GM06990 (cell line): Measurements from ENCODE around the gene PHKG2.

Experiments used
- DNase-seq: peaks from one replicate; pipeline ENCODE4 v3.0.0-alpha.2; 2011; ENCODE audit not compliant: insufficient read length; ENCODE audit errors: extremely low read depth
- H3K27me3 ChIP-seq: replicated peaks from 2 replicates; pipeline ENCODE4 v1.6.0; 2011; ENCODE audit warnings: low read length; ENCODE audit not compliant: control insufficient read depth, insufficient read depth
- H3K36me3 ChIP-seq: 2 replicates; pipeline ENCODE4 v1.5.1; 2011; ENCODE audit warnings: low read length; ENCODE audit not compliant: control insufficient read depth, insufficient read depth
- H3K4me3 ChIP-seq: replicated peaks from 2 replicates; pipeline ENCODE4 v1.5.1; 2011; ENCODE audit warnings: low read depth, mild to moderate bottlenecking, control low read depth, low read length
- CTCF ChIP-seq: IDR thresholded peaks from 2 replicates; pipeline ENCODE4 v1.5.1; 2011; ENCODE audit warnings: low read length, control low read depth, mild to moderate bottlenecking, inconsistent platforms; ENCODE audit not compliant: insufficient read depth, poor library complexity, severe bottlenecking

Gene PHKG2

DNA sequence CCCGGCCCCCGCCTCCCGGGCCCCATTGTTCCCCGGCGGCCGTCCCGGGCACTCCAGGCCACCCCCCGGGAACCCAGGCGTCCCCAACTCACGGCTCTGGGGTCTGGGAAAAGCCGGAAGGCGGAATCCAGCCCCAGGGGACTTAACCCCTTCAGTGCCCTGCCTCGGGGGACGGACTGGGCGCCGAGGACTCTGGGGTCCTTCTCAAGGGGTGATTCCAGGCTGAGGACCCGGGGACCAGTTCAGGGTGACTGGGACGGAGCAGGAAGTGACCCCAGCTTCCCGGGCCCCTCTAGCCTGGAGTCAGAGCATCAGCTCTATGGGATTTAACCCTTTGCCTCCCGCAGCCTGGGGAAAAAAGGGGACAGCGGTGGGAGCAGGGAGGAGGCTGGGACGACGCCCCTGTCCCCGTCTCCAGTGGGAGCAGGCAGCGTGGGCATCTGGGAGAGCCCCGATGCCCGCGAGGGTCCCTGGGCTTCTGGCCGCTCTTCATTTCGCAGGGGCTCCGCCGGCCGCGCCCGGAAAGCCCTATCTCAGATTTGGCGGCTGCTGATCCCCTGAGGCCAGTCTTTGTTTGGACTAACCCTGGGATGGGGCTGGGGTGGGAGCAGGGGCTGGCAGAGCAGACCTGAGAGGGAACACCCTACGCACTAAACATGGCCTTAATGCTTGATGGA, 38.8 kb downstream of the PHKG2 start, which contains the start of gene ZNF629:
Gene ZNF629 (minus strand): TSS at position 270 of the 677 bp plus-strand sequence. CDS start 2,723 bp downstream, outside the sequence.
- H3K36me3 ChIP-seq: no peaks in the 10 kb centered on the region
- H3K4me3 ChIP-seq: peak within 1 kb of the TSS; percentile 65
- TF ChIP-seq CTCF: no peak
- no peaks in the 10 kb centered on the region for H3K27me3 ChIP-seq
- DNase-seq: no peak

DNA sequence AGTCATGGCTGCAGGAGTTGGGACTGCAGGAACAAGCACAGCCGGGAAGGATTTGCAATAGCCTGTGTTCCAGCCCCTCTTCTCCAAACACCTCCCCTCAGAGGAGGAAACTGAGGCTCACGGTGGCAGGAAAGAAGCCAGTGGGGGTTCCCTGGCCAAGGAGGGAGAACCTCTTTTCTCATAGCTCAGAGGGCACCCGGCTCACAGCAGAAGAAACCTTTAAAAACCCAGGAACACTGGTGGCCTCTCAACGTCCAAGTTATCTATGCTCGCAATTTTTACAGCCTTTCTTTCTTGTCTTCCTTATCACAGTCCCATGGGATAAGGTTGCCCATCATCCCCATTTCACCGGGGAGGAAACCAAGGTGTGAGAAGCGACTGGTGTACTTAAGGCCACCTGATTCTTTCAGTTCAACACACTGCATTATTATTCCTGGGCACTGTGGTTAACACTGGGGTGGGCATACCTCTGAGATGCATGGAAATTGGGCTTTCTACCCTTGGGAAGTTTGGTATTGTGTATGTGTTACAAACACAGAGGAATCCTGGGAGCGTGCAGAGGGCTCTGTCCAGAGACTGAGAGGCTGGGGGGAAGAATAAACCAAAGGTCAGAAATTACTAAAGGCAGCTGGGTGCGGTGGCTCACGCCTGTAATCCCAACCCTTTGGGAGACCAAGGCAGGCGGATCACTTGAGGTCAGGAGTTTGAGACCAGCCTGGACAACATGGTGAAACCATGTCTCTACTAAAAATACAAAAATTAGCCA, 39.6 kb downstream of the PHKG2 start:
- no peak for DNase-seq
- peak overlapping the region; percentile 65 for H3K4me3 ChIP-seq
- no peaks in the 10 kb centered on the region for H3K36me3 ChIP-seq
- TF ChIP-seq CTCF: no peak
- H3K27me3 ChIP-seq: no peaks in the 10 kb centered on the region

DNA sequence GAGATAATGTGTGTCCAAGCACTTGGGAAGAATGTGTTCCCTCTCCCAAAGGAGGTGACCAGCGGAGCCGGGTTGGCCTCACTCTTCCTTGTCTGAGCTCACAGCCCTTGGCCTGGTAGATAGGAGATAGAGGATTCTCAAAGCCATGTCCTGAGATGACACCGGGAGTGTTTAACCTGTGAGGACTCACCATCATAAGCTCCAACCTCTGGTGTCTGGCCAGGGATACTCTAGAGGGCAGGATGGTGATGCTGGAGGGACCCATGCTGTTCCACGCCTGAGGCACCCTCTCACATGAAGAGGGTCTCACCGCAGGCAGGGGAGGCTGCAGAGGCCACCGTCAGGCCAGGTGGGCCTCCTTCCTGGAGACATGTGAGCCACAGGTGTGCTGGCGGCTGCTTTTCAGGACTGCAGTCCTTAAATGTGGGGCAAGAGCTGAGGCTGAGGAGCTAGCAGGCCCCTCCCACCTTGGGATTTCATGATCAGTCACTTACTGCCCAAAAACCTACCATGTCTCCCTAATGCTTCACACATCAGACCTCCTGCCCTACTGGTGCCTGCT, 45.4 kb downstream of the PHKG2 start:
- DNase-seq: no peak
- TF ChIP-seq CTCF: no peak
- H3K4me3 ChIP-seq: no peak overlapping the region

DNA sequence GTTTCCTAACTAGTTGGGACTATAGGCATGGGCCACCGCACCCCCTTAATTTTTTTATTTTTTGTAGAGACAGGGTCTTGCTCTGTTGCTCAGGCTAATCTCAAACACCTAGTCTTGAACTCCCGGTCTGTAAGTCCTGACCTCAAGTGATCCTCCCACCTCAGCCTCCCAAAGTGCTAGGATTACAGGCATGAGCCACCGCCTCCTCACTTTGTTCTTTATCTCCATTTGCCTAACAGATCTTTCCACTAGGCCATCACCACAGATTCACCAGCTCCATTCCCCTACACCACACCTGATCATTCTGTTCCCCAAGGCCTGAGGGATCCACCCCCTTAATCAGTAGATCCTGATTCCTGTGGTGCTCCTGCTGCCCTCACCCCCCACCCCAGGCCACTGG, 46.4 kb downstream of the PHKG2 start:
- no peak overlapping the region for H3K4me3 ChIP-seq
- DNase-seq: no peak
- no peaks in the 10 kb centered on the region for H3K27me3 ChIP-seq
- TF ChIP-seq CTCF: no peak
- no peaks in the 10 kb centered on the region for H3K36me3 ChIP-seq

More for the DNA sequence above, 45.4 kb downstream of the PHKG2 start:
- Histone ChIP-seq H3K36me3 (no peaks in the 10 kb centered on the region), H3K27me3 (no peaks in the 10 kb centered on the region)

DNA sequence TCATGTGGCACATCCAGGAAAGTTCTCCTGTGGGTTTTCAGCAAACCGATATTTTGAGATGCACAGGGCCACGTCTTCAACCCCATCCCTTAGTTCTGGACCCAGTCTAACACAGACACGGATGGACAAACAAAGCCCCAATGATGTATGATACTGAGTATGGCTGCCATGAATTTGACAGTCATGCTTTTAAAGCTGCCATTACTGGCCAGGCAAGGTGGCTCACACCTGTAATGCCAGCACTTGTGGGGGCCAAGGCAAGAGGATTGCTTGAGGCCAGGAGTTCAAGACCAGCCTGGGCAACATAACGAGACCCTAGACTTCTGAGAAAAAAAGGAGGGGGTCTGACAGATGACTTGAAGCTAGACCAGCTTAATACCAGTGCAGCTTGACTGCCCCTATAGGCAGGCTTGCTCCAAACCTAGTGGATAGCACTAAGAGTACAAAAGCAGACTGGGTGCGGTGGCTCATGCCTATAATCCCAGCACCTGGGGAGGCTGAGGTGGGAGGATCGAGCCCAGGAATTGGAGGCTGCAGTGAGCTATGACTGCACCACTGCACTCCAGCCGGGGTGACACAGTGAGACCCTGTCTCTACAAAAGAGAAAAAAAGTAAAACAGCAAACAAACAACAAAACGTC, 49.6 kb downstream of the PHKG2 start:
- Histone ChIP-seq H3K27me3 (no peaks in the 10 kb centered on the region), H3K4me3 (no peak overlapping the region), H3K36me3 (no peaks in the 10 kb centered on the region)
- TF ChIP-seq CTCF: no peak
- DNase-seq: no peak
